HG02943 (cell line): ENCODE measurements around the gene EIF5B.
"Not testable (repeated sequence)": the region's sequence is repeated elsewhere in the genome, so short reads cannot be mapped to it uniquely, and the experiment has no call there.

ENCODE experiments used
- ATAC-seq: cut with Tn5 transposase; IDR thresholded peaks from one replicate; pipeline ENCODE4 v1.9.1; 2021; ENCODE audit warnings: mild to moderate bottlenecking, low read depth, moderate library complexity; ENCODE audit not compliant: unreplicated experiment

EIF5B gene, protein sequence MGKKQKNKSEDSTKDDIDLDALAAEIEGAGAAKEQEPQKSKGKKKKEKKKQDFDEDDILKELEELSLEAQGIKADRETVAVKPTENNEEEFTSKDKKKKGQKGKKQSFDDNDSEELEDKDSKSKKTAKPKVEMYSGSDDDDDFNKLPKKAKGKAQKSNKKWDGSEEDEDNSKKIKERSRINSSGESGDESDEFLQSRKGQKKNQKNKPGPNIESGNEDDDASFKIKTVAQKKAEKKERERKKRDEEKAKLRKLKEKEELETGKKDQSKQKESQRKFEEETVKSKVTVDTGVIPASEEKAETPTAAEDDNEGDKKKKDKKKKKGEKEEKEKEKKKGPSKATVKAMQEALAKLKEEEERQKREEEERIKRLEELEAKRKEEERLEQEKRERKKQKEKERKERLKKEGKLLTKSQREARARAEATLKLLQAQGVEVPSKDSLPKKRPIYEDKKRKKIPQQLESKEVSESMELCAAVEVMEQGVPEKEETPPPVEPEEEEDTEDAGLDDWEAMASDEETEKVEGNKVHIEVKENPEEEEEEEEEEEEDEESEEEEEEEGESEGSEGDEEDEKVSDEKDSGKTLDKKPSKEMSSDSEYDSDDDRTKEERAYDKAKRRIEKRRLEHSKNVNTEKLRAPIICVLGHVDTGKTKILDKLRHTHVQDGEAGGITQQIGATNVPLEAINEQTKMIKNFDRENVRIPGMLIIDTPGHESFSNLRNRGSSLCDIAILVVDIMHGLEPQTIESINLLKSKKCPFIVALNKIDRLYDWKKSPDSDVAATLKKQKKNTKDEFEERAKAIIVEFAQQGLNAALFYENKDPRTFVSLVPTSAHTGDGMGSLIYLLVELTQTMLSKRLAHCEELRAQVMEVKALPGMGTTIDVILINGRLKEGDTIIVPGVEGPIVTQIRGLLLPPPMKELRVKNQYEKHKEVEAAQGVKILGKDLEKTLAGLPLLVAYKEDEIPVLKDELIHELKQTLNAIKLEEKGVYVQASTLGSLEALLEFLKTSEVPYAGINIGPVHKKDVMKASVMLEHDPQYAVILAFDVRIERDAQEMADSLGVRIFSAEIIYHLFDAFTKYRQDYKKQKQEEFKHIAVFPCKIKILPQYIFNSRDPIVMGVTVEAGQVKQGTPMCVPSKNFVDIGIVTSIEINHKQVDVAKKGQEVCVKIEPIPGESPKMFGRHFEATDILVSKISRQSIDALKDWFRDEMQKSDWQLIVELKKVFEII

DNA sequence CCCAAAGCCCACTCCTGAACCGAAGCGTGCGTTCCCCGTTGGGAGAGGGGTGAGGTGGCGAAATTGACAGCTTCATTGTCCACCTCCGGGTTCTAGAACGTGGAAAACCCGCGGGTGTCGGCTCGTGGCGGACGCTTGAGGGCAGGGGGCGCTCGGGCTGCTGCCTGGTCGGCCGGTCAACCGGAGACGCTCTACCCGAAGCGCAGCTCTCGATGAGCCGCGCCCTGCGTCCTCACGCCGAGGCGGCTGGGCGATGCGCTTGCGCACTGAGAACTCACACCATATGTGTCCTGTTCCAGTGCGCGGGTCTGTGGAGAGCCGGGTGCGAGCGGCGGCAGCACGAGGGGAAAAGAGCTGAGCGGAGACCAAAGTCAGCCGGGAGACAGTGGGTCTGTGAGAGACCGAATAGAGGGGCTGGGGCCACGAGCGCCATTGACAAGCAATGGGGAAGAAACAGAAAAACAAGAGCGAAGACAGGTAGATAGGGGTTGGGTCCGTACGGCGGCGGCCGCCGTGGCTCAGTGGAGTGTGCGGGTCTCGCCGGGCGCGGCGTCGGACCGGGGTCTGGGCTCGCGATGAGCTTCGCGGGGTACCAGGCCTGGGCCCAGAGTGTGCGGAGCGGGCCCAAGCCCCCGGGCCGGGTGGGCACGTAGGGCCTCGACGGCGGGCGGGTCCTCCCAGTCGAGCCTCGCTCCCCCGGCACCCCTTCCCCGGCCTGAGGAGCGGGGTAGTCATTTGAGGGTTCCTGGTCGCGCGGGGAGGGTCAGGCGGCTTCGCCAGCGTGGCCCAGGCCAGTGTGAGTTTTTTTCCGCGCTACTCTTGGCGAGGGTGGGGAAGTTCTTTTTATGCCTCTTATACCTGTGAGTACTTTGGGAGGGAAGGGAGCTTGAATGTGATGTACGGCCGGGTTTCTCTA lies at the start of gene EIF5B:
Gene EIF5B, plus strand, starts transcription at position 277 of the 916 bp plus-strand sequence. Its CDS starts 166 bp downstream, at position 443.
- ATAC-seq: peak; percentile 54

DNA sequence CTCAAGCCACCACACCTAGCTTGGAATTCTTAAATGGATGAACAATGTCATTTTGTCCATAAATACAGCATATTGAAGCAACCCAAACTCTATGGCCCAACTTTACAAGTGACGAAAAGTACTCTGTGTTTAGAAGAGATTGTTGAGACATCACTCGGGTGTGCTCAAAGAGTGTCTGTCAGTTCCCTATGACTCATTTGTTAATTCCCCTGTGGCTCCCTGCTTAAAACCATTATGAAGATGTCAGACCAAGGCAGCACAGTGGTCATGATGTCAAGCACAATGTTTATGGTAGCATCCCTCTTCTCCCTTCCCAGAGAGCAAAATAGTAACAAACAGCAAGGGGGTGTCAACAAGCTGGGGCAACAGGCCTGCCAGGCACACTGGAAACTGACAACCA lies 39.2 kb upstream of the EIF5B start:
- ATAC-seq: no peak

DNA sequence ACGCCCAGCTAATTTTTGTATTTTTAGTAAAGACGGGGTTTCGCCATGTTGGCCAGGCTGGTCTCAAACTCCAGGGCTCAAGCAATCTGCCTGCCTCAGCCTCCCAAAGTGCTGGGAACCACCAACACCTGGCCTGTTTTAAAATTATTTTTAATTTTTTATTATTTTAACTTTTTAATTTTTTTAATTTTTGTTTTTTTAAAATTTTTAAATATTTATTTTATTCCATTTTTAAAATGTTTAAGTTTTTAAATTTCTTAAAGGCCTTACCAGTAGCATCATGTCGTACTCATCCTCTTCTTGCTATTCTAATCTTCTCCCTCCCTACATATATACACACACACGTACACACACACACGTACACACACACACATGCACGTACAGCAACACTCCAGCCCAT lies 37.6 kb upstream of the EIF5B start:
- no peak for ATAC-seq

DNA sequence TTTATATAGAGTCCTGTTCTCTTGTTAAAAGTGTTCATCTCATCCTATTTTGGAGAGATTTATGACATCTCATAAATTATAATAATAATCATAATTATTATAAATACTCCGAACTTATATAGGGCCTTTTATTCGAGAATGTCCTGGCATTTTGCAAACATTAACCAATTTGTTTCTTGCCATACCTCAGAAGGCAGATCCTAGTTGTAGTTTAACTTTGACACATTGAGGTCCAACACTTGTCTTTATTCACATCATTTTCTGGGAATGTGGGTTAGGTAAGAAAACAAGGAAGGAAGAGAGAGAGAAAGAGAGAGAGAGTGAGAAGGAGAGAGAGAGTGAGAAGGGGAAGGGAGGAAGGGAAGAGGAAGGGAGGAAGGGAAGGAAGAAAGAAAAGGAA lies 36.1 kb upstream of the EIF5B start, which contains the start of gene LYG1:
Gene LYG1, minus strand, starts transcription at position 101 of the 400 bp plus-strand sequence. CDS start 5,527 bp downstream, outside the sequence.
- ATAC-seq: not testable (repeated sequence)

DNA sequence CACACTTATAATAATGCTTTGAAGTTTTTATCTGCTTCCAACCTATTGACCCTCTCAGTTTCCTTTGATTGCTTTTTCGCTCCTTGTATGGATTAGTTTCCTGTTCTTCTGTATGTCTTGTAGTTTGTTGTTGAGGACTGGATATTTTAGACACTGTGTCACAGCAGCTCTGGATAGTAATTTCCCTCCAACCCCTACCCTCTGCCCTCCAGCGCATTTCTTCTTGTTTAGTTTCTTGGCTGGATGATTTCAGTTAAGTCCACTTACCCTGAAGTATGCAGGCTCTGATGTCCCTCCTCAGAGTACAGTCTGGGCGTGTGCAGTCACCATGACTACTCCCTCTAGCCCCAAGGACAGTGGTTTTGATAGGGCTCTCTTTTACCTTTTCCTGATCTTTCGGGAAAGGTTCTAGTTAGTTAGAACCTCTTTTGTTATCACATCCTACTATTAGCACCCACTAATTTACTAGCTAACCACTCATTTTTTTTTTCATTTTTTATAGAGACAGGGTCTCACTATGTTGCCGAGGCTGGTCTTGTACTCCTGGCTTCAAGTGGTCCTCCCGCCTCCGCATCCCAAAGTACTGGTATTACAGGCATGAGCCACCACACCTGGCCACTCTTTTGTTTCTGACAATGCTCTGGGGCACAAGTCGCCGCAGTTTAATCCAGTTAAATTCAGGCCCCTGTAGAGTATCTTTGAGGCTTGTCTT lies 19.9 kb upstream of the EIF5B start:
- ATAC-seq: no peak

DNA sequence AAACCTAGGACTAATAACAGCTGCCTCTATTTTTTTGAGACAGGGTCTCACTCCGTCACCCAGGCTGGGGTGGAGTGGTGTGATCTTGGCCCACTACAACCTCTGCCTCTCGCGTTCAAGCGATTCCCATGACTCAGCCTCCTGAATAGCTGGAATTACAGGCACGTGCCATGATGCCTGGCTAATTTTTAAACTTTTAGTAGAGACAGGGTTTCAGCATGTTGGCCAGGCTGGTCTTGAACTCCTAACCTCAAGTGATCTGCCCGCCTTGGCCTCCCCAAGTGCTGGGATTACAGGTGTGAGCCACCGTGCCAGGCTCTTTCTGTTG lies 19.4 kb upstream of the EIF5B start:
- not testable (repeated sequence) for ATAC-seq

DNA sequence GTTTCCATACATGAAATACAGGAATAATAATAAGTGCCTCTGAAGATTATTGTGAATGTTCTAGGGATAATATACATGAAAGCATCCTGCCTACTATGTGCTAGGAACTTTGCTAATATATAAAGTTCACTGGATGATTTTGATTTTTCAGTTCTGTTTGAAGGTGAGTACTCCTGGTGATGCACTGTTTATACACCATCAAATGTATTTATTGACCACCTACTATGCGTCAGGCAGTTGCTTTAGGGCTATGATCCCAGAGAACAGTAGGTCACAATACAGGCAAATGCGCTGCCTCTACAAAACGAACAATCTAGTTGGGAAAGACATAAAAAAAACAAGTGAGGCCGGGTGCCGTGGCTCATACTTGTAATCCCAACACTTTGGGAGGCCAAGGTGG lies 11.8 kb upstream of the EIF5B start:
- no peak for ATAC-seq

DNA sequence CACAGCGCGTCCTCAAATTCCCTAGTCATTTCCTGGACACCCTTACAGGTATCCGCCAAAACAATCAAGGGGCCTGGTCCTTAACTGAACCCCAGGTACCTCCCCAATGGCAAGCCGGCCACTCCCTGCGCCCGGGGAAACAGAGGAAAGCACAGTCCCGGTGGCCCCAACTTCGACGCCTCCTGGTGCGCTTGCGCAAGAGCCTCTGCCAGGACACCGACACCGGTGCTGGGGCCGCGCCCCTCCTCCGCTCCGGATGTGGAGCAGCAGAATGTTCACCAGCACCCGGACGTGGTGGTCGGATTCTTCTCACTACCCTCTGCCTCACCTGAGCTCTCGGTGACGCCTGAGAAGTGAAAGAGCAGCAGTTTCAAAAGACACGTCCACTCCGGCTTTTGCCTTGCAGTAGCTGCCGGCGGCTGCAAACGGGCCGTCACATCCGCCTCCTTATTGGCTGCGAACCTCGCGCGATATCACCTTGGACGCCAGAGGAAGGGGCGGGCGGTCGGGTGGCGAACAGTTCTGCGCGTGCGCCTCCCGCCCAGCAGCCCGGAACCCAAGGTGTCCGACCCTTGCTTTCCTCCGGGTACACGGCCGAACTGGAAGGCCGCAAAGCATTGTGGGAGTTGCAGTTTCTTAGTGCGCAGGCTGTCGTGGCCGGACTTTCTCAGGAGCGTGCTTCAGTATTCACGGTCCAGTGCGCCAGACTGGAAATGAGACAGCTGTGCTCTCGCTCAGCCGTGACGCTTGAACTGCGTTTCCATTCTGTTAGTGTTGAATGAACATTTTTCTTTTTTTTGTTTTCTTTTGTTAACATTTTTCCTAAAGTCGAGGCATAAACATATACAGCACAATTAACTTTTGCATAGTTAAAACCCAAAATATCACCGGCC lies 1.0 kb upstream of the EIF5B start, which contains the start of gene TXNDC9:
Gene TXNDC9, minus strand, starts transcription at position 423 of the 893 bp plus-strand sequence. CDS start 3,123 bp downstream, outside the sequence.
- ATAC-seq: peak; percentile 73

DNA sequence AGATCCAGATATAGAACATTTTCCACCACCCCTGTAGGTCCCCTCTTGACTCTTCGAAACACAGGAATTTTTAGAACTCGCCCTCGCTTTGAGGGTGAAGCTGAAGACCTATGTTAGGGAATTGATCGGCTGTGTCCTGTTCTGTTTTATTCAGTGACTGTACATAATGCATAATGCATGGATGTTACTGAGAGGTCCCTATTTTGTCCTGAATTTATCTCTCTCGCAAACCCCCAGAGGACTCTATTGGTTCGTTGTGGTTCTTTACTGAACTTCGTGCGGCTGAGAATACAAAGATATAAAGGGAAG lies 431 bp upstream of the EIF5B start:
- ATAC-seq: no peak

DNA sequence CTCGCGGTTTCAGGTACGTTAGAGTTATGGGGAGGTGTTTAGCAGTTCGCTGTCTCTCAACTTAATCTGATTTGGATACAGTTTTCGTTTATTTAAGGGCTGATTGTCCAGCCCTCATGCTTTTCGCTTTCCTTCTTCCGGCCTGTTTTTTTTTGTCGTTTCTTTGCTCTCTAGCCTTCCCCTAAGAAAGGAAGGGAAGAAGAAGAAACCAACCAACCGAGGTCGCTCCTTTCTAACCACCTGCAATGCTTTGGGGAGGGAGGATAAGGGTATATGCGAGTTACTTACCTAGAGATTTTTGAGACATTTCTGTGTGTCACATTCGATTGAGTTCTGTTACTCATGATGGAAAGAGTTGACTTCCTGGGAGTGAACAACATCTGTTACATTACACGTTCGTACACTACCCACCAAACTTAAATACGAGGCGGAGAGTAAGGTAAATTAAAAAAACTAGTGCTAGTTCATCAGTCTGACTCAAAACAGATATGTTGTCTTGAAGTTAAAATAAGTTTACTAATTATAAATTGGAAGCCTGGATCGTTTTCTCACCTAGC lies 918 bp downstream of the EIF5B start:
- no peak for ATAC-seq

DNA sequence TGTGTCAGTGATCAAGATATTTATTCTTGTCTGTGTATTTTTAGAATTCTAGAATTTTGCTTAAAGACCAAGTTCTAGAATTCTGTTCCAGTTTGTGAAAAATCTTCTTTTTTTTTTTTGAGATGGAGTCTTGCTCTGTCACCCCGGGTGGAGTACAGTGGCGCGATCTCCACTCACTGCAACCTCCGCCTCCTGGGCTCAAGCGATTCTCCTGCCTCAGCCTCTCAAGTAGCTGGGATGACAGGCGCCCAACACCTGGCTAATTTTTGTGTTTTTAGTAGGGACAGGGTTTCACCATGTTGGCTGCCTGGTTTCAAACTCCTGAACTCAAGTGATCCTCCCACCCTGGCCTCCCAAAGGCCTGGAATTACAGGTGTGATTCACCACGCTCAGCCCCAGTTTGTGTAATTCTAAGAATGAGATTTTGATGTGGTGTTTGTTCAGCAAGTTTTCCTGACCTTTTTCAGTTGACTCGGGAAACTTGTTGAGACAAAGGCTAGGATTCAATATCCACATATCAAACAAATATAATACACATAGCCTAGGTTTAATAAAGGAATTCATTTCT lies 3.6 kb downstream of the EIF5B start:
- ATAC-seq: no peak

DNA sequence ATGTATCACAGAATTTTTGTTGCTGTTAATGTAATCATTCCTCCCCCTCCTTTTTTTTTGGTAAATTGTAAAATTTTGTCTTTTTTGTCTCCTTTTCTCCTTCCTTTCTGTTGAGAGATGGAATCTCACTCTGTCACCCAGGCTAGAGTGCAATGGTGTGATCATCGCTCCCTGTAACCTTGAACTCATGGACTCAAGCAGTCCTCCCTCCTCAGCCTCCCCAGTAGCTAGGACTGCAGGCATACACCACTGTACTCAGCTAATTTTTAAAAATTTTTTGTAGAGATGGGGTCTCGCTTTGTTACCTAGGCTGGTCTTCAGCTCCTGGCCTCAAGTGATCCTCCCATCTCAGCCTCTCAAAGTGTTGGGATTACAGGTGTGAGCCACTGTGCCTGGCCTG lies 5.3 kb downstream of the EIF5B start:
- no peak for ATAC-seq

DNA sequence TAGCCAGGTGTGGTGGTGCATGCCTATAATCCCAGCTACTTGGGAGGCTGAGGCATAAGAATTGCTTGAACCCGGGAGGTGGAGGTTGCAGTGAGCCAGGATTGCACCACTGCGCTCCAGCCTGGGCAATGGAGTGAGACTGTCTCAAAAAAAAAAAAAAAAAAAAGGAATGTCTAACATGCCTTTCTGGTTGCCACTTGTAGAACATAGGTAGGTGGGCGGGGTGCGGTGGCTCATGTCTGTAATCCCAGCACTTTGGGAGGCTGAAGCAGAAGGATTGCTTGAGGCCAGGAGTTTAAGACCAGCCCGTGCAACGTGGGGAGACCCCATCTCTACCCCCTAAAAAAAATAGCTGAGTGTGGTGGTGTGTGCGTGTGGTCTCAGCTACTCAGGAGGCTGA lies 8.3 kb downstream of the EIF5B start:
- ATAC-seq: not testable (repeated sequence)

DNA sequence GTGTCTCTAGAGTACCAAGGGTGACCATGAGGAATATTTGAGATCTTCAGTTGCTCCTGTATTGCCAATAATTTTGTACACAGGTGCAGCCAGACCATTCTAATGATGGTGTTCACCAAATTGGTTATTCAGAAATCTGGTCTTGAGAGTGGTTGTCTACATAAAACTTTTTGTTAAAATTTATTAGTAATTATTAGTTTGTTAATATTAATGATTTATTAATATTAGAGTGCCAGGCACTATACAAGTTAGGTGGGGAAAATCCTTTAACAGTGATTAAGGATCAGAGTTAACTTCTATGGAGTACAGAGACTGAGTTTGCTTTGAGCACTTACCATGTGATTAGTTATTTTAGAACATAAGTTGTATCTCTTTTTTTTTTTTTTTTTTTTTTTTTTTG lies 9.0 kb downstream of the EIF5B start:
- no peak for ATAC-seq

DNA sequence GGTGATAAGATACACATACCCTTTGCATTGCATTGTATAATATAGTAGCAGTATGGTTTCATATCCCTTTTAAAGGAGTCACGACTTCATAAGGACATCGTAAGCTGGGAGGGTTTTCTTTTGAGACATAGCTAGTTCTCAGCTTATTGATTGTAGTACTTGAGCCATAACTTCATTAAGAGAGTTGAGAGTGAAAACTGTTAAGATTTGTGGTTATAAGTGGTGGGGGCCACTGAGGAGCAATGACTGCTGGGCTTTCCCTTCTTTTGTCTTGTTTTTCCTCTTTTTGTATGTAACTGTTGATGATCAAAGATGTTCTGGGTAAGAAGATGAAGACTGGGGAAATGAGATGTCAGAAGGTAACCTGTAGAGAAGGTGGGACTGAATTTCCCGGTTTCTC lies 11.0 kb downstream of the EIF5B start:
- ATAC-seq: no peak

DNA sequence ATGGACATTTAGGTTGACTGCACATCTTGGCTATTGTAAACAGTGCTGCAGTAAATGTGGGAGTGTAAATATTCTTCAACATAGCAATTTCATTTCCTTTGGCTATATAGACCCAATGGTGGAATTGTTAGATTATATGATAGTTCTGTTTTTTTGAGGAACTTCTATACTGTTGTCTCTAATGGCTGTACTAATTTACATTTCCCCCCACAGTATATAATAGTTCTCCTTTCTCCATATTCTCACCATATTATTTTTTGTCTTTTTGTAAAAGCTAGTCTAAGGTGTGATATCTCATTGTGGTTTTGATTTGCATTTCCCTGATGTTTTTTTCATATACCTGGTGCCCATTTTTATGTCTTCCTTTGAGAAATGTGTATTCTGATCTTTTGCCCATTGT lies 13.0 kb downstream of the EIF5B start:
- no peak for ATAC-seq

DNA sequence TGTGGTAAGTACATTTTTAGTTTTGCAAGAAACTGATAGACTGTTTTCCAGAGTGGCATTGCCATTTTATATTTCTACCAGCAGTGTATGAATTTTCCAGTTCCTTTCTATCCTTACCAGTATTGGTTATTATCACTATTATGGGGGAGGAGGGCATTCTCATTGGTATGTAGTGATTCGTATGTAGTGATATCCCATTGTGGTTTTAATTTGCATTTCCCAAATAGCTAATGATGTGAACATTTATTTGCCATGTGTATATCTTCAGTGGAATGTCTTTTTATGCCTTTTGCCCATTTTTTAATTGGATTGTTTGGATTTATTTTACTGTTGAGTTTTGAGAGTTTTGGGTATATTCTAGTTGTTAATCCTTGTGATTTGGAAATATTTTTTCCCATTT lies 16.9 kb downstream of the EIF5B start:
- no peak for ATAC-seq

DNA sequence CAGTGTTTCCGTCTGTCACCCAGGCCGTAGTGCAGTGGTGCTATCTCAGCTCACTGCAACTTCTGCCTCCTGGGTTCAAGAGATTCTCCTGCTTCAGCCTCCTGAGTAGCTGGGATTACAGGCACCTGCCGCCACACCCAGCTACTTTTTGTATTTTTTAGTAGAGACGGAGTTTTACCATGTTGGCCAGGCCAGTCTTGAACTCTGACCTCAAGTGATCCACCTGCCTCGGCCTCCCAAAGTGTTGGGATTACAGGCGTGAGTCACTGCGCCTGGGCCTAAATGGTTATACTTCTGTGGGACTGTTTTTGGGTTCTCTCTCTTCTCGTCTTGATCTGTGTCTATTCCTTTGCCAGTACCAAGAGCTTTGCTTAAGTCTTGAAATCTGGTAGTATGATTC lies 17.6 kb downstream of the EIF5B start:
- ATAC-seq: not testable (repeated sequence)
